Right lobe of liver (tissue), 6 donors: ENCODE measurements around the gene GRID2IP. TPM values are rescaled to one million over a fixed set of nuclear protein-coding genes. Genes with fewer than 3 reads are reported as not detected.

Source experiments
- ATAC-seq, 4 donors: fragments of 200-7000 bp; cut with Tn5 transposase; one replicate each; pipeline ENCODE4 v1.9.1; 2020; ENCODE audit warnings: mild to moderate bottlenecking in 4 of 4, moderate library complexity in 4 of 4
- DNase-seq, 3 donors: peaks; one replicate each; pipeline ENCODE4 v3.0.0-alpha.2; 2020
- H3K27ac ChIP-seq, 3 donors: fragments of 200-600 bp; one replicate each; pipeline ENCODE4 v1.8.0; 2022
- H3K27me3 ChIP-seq, 2 donors: fragments of 200-600 bp; one replicate each; pipeline ENCODE4 v1.8.0; 2022
- H3K36me3 ChIP-seq, 4 donors: fragments of 200-600 bp; sonication (generic) in 1 of 4; one replicate each; pipeline versions ENCODE4 v1.5.1 to v1.8.0; 2017 to 2022; ENCODE audit warnings: control low read depth in 1 of 4
- H3K4me1 ChIP-seq, 4 donors: fragments of 200-600 bp; sonication (generic) in 1 of 4; one replicate each; pipeline versions ENCODE4 v1.5.1 to v1.8.0; 2017 to 2022; ENCODE audit warnings: control low read depth in 1 of 4
- H3K4me3 ChIP-seq, 3 donors: fragments of 200-600 bp; one replicate each; pipeline ENCODE4 v1.8.0; 2022
- H3K9me3 ChIP-seq, 4 donors: fragments of 200-600 bp; sonication (generic) in 1 of 4; one replicate each; pipeline versions ENCODE4 v1.5.1 to v1.8.0; 2017 to 2022; ENCODE audit warnings: control low read depth in 1 of 4
- POLR2A ChIP-seq: fragments of 450-650 bp; IDR thresholded peaks from one replicate; pipeline ENCODE4 v1.6.1; 2017; ENCODE audit warnings: antibody characterized with exemption, mild to moderate bottlenecking
- WGBS: methylation state at CpG from one replicate; pipeline ENCODE4 v1.1.6; 2018; ENCODE audit warnings: low coverage, low lambda C conversion rate; ENCODE audit not compliant: insufficient coverage; ENCODE audit errors: missing lambda C conversion rate; 5-methylcytosine and 5-hydroxymethylcytosine counted together
- intact Hi-C, 2 donors: fragments of 100-400 bp; cut with DNase I; formaldehyde crosslinking; loops; one replicate each; pipeline versions ENCODE4 v1.11.2 to v1.14.1; 2022
- total RNA-seq, 6 experiments: library from RNA; depleted of rRNA in 2 of 6; stranded (reverse); fragments of >200 nt in 2 of 6; fragmentation: NEBNext Ultra II Directional in 3 of 6; extraction: Animal tissue kit (Norgen Biotek cat#: 25700) in 3 of 6; gene quantifications; one replicate each; pipeline versions ENCODE4 v1.1.0 to v1.2.4, GENCODE V29; 2016 to 2023
- TF ChIP-seq, protein P1 (sequence below), 4 donors: fragments of 200-600 bp in 3 of 4; fragments of 450-650 bp in 1 of 4; IDR thresholded peaks; one replicate each; pipeline versions ENCODE4 v1.5.1 to v1.8.0; 2016 to 2022; ENCODE audit warnings: antibody characterized with exemption in 4 of 4, mild to moderate bottlenecking in 2 of 4
- donor health status: DM: no; HTN: yes; CAD: no.
- donor health status: DM: no; HTN: no; CAD: no.
- donor health status: DM: no; HTN: no; CAD: no.
- donor health status: DM: no; HTN: yes; CAD: no.
- donor health status: DM: no; HTN: yes; CAD: no.

Gene GRID2IP
- total RNA-seq, 6 experiments from 2014 or later, result 0.05 to 0.07 TPM; not detected in 4

DNA sequence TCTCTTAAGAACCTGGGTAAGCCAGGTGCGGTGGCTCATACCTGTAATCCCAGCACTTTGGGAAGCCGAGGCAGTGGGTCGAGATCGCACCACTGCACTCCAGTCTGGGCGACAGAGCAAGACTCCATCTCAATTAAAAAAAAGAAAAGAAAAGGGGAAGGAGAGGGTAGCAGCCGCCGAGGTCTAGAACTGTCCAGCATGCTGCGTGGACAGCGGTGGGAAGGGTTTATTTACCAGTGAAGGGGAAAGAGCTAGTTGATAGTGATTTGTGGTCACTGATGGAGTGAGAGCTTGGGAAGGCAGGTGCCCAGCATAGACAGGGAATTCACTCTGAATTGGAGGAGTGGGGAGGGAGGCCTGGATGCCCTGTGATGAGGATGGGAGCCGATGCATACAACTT, 60.1 kb downstream of the GRID2IP start:
- no peaks in the 10 kb centered on the region for H3K27me3 ChIP-seq
- DNase-seq (no peak), ATAC-seq (no peak)
- intact Hi-C loops, result no loop called here
- no peak overlapping the region for H3K4me3 ChIP-seq
- no peaks in the 10 kb centered on the region for H3K4me1 ChIP-seq
- H3K27ac ChIP-seq, result no peak overlapping the region
- TF ChIP-seq, protein P1, sequence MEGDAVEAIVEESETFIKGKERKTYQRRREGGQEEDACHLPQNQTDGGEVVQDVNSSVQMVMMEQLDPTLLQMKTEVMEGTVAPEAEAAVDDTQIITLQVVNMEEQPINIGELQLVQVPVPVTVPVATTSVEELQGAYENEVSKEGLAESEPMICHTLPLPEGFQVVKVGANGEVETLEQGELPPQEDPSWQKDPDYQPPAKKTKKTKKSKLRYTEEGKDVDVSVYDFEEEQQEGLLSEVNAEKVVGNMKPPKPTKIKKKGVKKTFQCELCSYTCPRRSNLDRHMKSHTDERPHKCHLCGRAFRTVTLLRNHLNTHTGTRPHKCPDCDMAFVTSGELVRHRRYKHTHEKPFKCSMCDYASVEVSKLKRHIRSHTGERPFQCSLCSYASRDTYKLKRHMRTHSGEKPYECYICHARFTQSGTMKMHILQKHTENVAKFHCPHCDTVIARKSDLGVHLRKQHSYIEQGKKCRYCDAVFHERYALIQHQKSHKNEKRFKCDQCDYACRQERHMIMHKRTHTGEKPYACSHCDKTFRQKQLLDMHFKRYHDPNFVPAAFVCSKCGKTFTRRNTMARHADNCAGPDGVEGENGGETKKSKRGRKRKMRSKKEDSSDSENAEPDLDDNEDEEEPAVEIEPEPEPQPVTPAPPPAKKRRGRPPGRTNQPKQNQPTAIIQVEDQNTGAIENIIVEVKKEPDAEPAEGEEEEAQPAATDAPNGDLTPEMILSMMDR (IDR thresholded peaks at IDR 0.05), result no peak
- TF ChIP-seq POLR2A, result no peak
- 78% methylated on average over 8 of the region's 10 CpGs for WGBS
- H3K36me3 ChIP-seq, result no peaks in the 10 kb centered on the region
- no peaks in the 10 kb centered on the region for H3K9me3 ChIP-seq

DNA sequence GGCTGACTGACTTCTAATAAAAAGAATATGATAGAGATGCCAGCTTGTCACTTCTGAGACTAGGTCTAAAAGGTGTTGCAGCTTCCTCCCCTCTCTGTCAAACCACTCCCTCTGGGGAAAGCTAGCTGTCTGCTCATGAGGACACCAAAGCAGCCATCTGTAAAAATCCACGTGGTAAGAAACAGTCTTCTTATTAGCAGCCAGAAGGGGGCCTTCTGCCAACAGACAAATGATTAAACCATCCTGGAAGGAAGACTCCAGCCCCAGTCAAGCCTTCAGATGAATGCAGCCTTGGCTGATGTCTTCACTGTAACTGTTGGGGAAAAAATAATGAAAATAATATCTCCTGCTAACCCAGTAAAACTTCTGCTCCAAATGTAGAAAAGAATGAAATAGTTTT, 61.6 kb downstream of the GRID2IP start:
- no peak for DNase-seq
- ATAC-seq, result no peak
- 17% methylated on average over 1 of the region's 1 CpG for WGBS
- TF ChIP-seq POLR2A, result no peak
- TF ChIP-seq, protein P1 (IDR thresholded peaks at IDR 0.05), result no peak
- no peaks in the 10 kb centered on the region for H3K36me3 ChIP-seq
- intact Hi-C loops, result no loop called here
- H3K4me3 ChIP-seq, result no peak overlapping the region
- H3K27me3 ChIP-seq, result no peaks in the 10 kb centered on the region
- peaks cover 0 to 2% (median 1%) of the 10 kb centered on the region in 4 donors for H3K4me1 ChIP-seq
- no peak overlapping the region for H3K27ac ChIP-seq
- no peaks in the 10 kb centered on the region for H3K9me3 ChIP-seq

DNA sequence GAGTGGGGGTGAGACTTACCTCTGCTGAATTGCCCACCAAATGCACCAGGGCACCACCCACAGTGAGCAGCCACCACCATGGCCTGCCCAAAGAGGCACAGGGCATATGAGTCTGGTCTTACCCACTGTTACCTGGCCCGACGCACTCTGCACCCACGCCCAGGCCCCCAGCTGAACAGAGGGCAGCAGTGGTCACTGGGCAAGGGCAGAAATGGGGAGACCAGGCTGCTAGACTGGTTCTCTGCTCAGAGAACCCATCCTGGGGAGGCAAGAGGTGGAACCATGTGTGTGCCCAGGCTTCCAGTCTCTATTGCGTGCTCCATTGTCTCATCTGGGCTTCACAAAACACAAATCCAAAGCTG, 64.1 kb downstream of the GRID2IP start:
- Histone ChIP-seq H3K4me3 (no peak overlapping the region), H3K36me3 (no peaks in the 10 kb centered on the region), H3K27ac (no peak overlapping the region), H3K9me3 (no peaks in the 10 kb centered on the region), H3K27me3 (no peaks in the 10 kb centered on the region), H3K4me1 (peaks cover 0 to 6% (median 3%) of the 10 kb centered on the region in 4 donors)
- TF ChIP-seq POLR2A, result no peak
- TF ChIP-seq, protein P1 (IDR thresholded peaks at IDR 0.05), result no peak
- intact Hi-C loops, result no loop called here
- ATAC-seq, result no peak
- DNase-seq, result no peak
- 100% methylated on average over 1 of the region's 4 CpGs for WGBS

DNA sequence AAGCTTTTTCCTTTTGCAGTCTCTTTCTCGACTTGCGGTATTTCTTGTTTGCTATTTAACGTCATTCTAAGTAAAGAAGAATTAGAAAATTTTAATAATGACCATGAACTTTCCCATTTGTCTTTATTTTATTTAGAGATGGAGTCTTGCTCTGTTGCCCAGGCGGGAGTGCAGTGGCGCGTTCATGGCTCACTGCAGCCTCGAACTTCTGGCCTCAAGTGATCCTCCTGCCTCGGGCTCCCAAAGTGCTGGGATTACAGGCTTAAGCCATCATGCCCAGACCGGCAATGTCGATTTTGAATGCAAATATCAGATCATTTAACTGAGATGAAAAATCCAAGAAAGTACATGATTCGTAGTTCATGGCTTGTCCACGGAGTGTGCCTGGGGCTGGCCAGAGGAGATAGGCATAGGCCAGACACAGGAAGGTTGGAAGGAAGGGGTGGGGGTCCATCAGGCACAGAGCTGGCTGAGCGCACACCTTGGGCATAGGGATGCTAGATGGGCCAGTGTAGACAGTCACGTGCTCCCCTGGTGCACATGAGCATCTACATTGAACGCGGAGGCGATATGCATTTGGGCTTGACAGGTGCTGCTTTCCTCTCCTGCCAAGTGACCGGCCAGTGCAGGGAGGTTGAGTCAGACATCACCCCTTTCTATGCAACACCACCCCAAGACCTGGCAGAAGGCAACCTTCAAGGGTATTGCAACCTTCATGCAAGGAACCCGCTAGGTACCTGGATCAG, 64.7 kb downstream of the GRID2IP start:
- no peak overlapping the region for H3K27ac ChIP-seq
- 94% methylated on average over 10 of the region's 19 CpGs for WGBS

More for the DNA sequence above, 64.7 kb downstream of the GRID2IP start:
- H3K27me3 ChIP-seq, result no peaks in the 10 kb centered on the region
- no peak overlapping the region for H3K4me3 ChIP-seq
- H3K36me3 ChIP-seq, result no peaks in the 10 kb centered on the region
- intact Hi-C loops, result no loop called here
- ATAC-seq (no peak), DNase-seq (no peak)
- H3K4me1 ChIP-seq, result peaks cover 0 to 8% (median 4%) of the 10 kb centered on the region in 4 donors
- TF ChIP-seq, protein P1 (IDR thresholded peaks at IDR 0.05), result no peak
- TF ChIP-seq POLR2A, result no peak
- no peaks in the 10 kb centered on the region for H3K9me3 ChIP-seq
